ENCODE measurements around the gene EFNB3. TPM values are rescaled to one million over a fixed set of nuclear protein-coding genes. Genes with fewer than 3 reads are reported as not detected.

Gene EFNB3, protein sequence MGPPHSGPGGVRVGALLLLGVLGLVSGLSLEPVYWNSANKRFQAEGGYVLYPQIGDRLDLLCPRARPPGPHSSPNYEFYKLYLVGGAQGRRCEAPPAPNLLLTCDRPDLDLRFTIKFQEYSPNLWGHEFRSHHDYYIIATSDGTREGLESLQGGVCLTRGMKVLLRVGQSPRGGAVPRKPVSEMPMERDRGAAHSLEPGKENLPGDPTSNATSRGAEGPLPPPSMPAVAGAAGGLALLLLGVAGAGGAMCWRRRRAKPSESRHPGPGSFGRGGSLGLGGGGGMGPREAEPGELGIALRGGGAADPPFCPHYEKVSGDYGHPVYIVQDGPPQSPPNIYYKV
- total RNA-seq = 0.37 and 0.59 TPM in 2 replicates

DNA sequence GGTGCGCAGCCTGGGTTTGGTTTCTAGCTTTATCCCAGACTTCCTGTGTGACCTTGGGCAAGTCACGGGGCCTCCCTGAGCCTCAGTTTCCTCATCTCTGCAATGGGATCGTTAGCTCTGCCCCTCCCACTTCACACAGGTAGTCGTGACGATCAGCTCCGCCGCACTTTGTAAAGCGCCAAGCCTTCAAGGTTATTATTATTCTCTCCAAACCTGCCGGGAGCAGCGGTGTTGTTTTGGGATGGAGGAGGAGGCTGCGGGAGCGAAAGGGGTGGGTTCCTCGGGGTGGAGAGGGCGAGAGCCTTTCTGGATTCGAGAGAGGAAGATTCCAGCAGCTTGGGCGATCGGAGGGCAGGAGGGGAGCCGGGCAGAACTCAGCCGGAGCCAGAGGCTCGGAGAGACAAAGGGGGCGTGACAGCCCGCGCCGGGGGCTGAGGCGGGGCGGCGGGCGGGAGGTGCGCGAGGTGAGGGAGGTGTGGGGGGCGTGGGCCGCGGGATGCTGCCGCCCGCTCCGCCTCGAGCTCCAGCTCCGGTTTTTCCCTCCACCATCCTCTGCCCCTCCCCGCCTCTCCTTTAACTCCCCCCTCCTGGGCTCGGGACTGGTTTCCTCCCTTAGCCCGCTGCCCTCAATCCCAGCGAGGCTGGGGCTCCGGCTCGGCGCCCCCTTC, at the start of gene EFNB3:
Gene EFNB3 (plus strand): TSS at position 602 of the 668 bp plus-strand sequence. CDS start 397 bp downstream, outside the sequence.

DNA sequence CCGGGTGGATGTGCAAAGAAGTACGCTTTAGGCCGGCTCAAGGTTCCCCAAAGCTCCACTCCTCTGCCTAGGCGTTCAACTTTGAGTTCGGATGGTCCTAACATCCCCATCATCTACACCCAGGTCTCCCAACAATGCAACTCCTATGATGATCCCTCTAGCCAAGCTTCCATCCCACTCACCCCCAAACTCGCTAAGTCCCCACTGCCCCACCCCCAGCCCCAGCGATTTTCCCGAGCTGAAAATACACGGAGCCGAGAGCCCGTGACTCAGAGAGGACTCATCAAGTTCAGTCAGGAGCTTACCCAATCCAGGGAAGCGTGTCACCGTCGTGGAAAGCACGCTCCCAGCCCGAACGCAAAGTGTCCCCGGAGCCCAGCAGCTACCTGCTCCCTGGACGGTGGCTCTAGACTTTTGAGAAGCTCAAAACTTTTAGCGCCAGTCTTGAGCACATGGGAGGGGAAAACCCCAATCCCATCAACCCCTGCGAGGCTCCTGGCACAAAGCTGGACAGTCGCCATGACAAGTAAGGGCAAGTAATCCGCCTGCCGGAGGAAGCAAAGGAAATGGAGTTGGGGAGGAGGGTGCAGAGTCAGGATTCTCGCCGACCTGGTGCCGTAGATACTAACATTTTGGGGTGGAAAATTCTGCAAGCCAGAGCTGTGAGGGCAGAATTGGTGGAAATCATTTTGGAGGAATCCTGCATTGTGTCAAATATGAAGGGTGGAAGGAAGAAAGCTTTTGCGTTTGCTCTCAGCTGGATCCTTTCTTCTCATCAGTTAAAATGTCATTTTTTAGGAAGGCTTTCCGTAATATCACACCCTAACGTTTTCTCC, 17.7 kb upstream of the EFNB3 start, which contains the start of gene TP53:
Gene TP53 (minus strand): TSS at position 419 of the 836 bp plus-strand sequence. CDS start 10,896 bp downstream, outside the sequence.

DNA sequence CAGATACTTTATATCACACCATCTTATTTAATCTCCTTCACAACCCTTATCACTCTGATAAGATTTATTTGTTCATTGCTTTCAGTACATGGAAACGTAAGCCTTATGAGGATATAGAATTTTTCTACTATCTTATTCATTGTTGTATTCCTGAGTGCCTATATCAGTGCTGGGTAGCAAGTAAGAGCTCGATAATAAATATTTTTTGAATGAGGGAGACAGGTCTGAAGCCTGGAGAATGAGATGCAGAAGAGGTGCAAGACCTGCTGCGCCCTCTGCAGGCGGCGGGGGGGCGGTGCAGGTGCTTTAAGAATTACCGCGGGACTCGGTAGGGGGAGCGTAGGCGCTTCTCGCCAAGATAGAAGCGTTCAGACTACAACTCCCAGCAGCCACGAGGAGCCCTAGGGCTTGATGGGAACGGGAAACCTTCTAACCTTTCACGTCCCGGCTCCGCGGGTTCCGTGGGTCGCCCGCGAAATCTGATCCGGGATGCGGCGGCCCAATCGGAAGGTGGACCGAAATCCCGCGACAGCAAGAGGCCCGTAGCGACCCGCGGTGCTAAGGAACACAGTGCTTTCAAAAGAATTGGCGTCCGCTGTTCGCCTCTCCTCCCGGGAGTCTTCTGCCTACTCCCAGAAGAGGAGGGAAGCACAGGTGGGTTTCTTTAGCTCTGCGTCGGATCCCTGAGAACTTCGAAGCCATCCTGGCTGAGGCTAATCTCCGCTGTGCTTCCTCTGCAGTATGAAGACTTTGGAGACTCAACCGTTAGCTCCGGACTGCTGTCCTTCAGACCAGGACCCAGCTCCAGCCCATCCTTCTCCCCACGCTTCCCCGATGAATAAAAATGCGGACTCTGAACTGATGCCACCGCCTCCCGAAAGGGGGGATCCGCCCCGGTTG, 16.8 kb upstream of the EFNB3 start, which contains the start of gene WRAP53:
Gene WRAP53 (plus strand): TSS at position 570 of the 900 bp plus-strand sequence. CDS start 172 bp downstream, at position 742.

DNA sequence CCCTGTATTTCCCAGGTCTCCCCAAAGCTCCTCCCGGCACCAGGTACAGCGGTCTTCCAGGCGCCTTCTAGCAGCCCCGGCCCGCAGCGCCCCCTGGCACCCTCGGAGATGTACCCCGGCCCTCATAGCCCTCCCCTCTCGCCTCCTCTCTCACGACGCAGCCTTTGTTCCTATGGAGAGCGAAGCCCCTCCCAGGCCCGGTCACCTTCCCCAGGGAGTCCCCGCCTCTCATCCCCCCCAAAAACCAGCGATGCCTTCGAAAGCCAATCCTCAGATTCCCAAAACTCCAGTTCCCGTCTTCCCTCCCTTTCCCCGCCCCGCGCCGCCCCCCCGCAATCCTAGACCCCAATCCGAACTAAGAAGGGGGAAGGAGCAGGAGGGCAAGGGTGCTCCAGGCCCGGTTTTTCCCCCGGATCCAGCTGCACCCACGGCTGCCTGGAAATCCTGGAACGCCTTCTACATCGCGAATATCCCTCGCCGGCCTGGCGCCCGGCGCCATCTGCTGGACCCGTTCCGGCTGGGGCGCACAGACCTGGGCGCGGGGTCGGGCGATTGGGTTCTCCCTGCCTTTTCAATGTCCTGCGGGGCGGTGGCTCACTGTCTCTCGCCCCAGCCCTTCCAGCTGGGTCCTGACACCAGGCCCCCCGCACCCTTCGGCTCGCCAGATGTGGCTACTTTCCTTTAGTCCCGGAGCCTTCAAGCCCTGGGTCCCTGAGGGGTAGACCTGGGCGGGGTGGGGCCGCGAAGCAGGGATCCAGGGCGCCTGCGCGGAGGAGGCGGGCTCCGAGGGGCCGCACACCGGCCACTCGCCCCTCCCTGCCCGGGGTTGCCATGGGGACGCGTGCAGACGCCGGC, 12.1 kb downstream of the EFNB3 start, which contains the start of gene DNAH2:
Gene DNAH2 (plus strand): TSS at position 844 of the 855 bp plus-strand sequence. CDS start 1,991 bp downstream, outside the sequence.

Other genes with a start within 250 kb of the EFNB3 start
- 19.1 and 19.5 TPM in 2 replicates for gene ZBTB4, start 225.6 kb upstream of the EFNB3 start, total RNA-seq
- gene SLC35G6, start 223.8 kb upstream of the EFNB3 start, total RNA-seq = not detected in 2 replicates
- gene POLR2A, start 220.8 kb upstream of the EFNB3 start, total RNA-seq = 81.9 and 112 TPM in 2 replicates
- 5.5 and 8.5 TPM in 2 replicates for gene TNFSF12, start 156.1 kb upstream of the EFNB3 start, total RNA-seq
- gene TNFSF13, start 146.5 kb upstream of the EFNB3 start, total RNA-seq = 0.59 and 1.1 TPM in 2 replicates
- gene SENP3, start 143.3 kb upstream of the EFNB3 start, total RNA-seq = 69.1 and 70.0 TPM in 2 replicates
- 39.7 and 53.0 TPM in 2 replicates for gene CD68, start 125.6 kb upstream of the EFNB3 start, total RNA-seq
- 116 and 129 TPM in 2 replicates for gene MPDU1, start 121.3 kb upstream of the EFNB3 start, total RNA-seq
- 0.20 TPM in 1 of 2 replicates, not detected in the other for gene SOX15, start 115.1 kb upstream of the EFNB3 start, total RNA-seq
- gene FXR2, start 90.3 kb upstream of the EFNB3 start, total RNA-seq = 27.6 and 35.8 TPM in 2 replicates
- gene SAT2, start 77.4 kb upstream of the EFNB3 start, total RNA-seq = 19.2 and 20.9 TPM in 2 replicates
- 0.37 and 0.39 TPM in 2 replicates for gene SHBG, start 75.1 kb upstream of the EFNB3 start, total RNA-seq
- gene ATP1B2, start 54.3 kb upstream of the EFNB3 start, total RNA-seq = not detected in 2 replicates
- 30.9 and 46.9 TPM in 2 replicates for gene TP53, start 17.7 kb upstream of the EFNB3 start, total RNA-seq
- 8.1 and 10.2 TPM in 2 replicates for gene WRAP53, start 16.7 kb upstream of the EFNB3 start, total RNA-seq
- gene DNAH2, start 12.5 kb downstream of the EFNB3 start, total RNA-seq = 0.37 and 0.39 TPM in 2 replicates
- 3.3 and 5.1 TPM in 2 replicates for gene KDM6B, start 129.0 kb downstream of the EFNB3 start, total RNA-seq
- 0.20 TPM in 1 of 2 replicates, not detected in the other for gene TMEM88, start 149.9 kb downstream of the EFNB3 start, total RNA-seq
- gene NAA38, start 152.4 kb downstream of the EFNB3 start, total RNA-seq = 61.6 and 106 TPM in 2 replicates
- gene CYB5D1, start 152.8 kb downstream of the EFNB3 start, total RNA-seq = 8.8 and 11.5 TPM in 2 replicates
- 58.1 and 58.4 TPM in 2 replicates for gene CHD3, start 183.6 kb downstream of the EFNB3 start, total RNA-seq
- gene RNF227, start 211.1 kb downstream of the EFNB3 start, total RNA-seq = 1.1 and 2.2 TPM in 2 replicates
- under 0.01 and 0.98 TPM in 2 replicates for gene KCNAB3, start 224.7 kb downstream of the EFNB3 start, total RNA-seq
- gene TRAPPC1, start 226.7 kb downstream of the EFNB3 start, total RNA-seq = 27.2 and 38.6 TPM in 2 replicates
- 21.7 and 28.5 TPM in 2 replicates for gene CNTROB, start 227.0 kb downstream of the EFNB3 start, total RNA-seq